ENCODE measurements around the gene KIAA0513.

- no peak for TF ChIP-seq CTCF (IDR thresholded peaks at IDR 0.05 in 4 of 5, conservative IDR thresholded peaks at IDR 0.05 in 1 of 5)
- no peak for TF ChIP-seq POLR2A (IDR thresholded peaks at IDR 0.05)
Measured at GRCh38 chr16:85104821-85105391, 77.3 kb downstream of the KIAA0513 start.

Data from gastrocnemius medialis (tissue), 4 donors.